Germinal center (tissue), 1 donor: Measurements from ENCODE around the gene RIT2.
"Not testable (repeated sequence)": the region's sequence is repeated elsewhere in the genome, so short reads cannot be mapped to it uniquely, and the experiment has no call there.

Source experiments
- DNase-seq: peaks from one replicate; pipeline ENCODE4 v3.0.0; 2012; ENCODE audit warnings: mixed read lengths, low spot score

Gene RIT2

DNA sequence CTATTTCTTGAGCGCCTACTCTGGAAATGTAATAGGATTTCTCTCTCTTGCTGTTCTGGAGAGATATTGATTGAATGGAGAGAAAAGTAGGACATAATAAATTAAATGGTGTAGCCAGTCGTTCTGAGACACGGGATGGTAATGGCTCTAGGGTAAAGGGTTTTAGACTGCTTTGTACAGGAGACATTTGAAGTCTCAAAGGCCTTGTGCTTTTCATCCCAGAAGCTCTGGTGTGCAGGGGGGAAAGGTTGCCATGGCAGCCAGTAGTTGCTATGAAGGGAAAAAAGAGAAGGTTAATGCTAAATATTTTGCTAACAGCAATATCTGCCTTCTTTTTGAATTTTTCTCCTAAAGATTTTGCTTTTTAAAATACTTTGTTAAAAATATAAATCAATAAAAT lies 359.3 kb downstream of the RIT2 start:
- no peak for DNase-seq

DNA sequence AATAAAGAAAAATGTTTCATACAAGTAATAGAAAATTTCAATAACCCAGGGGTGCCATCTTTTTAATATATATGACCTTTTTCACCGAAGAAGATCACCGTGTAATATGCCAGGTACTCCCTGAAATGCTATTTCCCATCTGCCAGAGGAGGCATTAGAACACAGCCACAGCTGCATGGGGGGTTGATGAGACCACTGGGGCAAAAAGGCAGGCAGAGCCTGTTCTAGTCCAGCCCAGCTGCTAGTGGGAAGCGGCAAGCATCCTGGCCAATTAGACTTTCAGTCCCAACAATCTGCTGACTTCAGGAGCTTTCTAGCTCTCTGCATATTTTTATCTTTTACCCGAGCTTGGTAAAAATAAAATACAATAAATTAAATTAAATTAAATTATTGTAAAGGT lies 362.6 kb downstream of the RIT2 start:
- DNase-seq = no peak

DNA sequence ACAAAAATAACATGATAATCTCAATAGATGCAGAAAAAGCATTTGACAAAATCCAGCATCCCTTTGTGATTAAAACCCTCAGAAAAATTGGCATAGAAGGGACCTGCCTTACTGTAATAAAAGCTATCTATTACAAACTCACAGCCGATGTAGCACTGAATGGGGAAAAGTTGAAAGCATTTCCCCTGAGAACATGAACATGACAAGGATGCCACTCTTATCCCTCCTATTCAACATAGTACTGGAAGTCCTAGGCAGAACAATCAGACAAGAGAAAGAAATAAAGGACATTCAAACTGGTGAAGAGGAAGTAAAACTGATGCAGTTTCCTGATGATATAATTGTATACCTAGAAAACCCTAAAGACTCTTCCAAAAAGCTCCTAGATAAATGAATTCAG lies 368.7 kb downstream of the RIT2 start:
- no peak for DNase-seq

DNA sequence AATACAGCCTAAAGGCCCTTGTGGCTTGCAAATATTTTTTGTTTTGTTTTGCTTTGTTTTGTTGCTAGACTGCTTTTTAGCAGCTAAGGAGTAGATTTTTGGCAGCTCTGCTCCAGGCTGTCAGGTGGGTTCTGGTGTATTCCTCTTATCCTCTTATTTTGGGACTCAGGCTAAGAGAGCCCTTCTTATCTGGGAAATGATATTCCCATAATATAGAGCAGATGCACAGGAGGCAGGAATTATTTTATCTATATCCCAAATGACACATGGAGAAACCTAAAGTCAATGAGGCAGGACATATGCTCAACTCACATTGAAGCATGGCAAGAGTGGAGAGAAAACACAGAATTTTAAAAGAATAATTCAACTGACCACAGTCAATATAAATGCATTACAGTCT lies 369.6 kb downstream of the RIT2 start:
- no peak for DNase-seq

DNA sequence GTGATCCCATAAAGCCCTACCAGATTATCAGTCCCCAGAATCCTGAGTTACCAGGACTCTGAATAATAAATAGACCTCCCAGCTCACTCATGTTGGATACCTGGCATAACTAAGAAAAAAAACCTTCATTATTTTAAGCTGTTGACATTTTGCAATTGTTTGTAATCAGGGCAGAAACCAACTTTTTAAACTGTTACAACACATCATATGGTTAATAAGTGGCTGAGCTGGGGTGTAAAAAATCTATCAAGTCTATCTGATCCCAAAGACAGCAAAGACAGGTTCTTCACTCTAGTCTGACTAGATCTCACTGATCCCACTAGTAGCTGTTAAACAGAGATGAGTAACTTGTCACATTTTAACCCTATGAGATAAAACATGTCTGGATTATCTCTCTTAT lies 370.3 kb downstream of the RIT2 start:
- no peak for DNase-seq

DNA sequence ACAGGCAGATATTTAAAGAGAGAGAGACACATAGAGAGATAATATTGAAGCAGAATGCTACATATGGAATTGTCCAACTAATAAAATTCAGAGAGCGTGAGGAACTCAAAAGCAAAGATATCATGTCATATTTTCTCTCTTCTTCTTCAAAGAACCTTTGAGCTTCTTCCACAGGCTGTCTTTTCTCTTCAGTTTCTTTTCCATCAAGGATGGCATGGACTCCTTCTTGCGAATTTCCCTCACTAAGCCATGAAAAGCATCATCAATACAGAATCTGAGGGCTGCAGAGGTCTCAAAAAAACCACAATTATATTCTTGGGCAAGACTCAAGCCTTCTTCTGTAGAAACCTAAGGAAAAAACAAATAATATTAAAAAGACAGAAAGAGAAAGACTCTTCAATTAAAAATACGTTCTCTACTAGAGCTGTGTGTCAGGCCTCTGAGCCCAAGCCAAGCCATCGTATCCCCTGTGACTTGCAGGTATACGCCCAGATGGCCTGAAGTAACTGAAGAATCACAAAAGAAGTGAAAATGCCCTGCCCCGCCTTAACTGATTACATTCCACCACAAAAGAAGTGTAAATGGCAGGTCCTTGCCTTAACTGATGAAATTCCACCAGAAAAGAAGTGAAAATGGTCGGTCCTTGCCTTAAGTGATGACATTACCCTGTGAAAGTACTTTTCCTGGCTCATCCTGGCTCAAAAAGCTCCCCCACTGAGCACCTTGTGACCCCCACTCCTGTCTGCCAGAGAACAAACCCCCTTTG lies 371.9 kb downstream of the RIT2 start:
- DNase-seq = no peak

DNA sequence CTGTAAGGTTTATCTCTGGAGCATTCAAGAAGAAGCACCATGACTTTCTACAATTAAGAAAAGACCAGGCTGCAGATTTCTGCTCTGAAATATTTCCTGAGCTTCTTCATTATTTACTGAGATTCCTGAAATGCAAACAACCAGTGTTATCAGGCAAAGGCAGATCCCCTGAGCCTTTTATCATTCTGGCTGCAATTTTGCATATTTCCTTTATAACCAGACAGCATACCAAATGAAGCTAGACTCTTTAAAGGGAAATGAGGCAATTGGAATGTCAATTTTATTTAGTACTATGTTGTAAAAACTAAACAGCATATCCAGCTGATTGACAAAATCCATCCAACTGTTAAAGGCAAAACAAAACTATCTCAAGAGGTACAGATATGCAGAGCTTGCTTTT lies 372.5 kb downstream of the RIT2 start:
- no peak for DNase-seq

DNA sequence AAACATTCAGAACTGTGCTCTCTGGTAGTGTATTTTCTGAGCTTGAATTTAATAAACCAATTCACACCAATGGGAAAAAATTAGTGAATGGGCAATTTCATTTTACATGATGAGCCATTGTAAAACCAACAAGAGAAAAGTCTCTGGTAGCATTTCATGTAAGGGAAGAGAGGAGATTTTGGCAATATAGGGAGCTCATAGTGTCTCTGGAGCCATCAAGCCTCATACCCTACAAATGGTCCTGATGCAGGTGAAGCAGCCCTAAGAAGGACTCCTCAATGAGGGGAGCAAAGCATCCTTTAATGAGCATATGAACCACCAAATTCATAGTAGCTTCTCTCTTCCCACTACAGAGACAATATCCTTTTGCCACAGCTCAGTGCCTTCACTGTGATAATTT lies 373.0 kb downstream of the RIT2 start:
- no peak for DNase-seq

DNA sequence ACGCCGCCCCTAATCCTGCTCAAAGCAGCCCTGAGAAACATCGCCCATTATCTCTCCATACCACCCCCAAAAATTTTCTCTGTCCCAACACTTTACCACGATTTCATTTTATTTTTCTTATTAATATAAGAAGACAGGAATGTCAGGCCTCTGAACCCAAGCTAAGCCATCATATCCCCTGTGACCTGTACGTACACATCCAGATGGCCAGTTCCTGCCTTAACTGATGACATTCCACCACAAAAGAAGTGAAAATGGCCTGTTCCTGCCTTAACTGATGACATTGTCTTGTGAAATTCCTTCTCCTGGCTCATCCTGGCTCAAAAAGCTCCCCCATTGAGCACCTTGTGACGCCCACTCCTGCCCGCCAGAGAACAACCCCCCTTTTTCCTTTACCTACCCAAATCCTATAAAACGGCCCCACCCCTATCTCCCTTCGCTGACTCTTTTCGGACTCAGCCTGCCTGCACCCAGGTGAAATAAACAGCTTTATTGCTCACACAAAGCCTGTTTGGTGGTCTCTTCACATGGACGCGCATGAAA lies 373.6 kb downstream of the RIT2 start:
- not testable (repeated sequence) for DNase-seq

DNA sequence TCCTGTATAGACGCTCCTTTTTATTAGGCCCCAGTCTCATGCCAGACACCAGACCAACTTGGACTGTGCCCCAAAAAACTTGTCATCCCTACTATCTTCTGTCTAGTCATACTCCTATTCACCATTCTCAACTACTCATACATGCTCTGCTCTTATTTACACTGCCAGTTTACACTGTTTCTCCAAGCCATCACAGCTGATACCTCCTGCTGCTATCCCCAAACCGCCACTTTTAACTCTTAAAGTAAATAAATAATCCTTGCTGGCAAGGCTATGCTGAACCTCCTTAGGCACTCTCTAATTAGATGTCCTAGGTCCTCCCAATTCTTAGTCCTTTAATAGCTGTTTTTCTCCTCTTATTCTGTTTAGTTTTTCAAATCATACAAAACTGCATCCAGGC lies 374.2 kb downstream of the RIT2 start:
- not testable (repeated sequence) for DNase-seq

DNA sequence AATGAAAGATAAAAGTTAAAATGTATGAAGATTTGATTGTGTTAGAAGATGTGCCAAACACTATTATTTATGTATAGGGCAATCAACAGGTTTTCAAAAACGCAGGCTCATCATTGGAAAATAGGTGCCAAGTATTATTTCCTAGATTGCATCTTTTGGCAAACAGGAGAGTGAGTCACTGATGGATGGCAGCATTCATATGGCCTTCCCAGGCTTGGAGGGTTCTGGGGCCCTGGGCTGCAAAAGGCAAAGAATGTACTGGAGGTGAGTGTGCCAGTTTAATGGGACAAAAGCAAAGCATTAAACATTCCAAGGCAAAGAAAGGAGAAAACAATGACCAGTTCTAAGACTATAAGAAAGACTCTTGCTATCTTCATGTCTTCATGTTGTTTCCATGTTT lies 379.4 kb downstream of the RIT2 start:
- DNase-seq = no peak

DNA sequence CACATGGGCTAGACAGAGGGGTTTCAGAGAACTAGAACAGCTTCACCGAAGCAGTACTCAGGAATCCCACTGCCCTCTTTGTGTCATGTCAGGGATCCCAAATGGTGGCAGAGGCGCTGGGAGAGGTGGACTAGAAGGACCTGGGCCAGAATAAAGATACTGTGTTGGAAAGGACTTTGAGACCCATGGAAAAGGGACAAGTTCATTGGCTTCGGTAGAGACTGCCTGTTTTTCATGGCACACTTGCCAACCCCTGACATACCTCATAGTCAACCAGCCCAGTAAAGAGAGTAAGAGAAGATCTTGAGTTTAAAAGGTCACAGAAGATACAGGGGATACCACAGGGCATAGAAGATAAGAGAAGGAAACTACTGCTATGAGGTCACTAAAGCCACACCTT lies 381.0 kb downstream of the RIT2 start:
- DNase-seq = no peak

DNA sequence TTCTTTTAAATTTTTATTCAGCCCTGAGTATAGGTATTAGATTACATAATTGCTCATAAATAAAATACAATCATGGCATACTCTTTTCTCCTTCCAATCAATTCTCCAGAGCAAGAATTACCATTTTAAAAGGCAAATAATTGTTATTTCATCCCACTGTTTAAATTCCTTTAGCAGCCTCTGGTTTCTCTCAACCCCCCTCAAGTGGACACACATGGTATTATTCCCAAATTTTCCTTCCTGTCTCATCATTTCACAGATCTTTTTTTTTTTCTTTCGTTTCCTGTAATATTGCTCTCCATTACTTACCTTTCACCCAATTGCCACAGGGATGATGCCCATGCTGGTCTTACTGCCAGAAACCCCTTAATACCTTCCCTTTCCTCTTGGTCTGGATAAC lies 385.2 kb downstream of the RIT2 start:
- DNase-seq = no peak

DNA sequence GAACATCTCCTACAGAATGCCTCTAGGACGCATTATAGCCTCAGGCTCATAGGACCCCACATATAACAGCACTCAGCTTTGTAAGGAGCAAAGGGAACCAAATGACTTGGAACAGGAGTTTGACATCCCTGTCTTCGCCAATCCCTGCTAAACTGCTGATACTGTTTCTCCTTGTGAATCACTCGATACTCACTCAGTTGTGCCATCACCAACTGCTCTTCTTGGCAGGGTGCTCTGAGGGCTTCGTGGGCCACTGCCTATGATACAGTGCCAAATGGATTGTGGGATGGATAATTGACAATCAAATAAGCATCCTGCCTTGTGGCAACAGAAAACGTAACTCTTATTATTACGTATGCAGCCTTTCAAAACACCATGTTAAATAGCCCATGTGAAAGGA lies 396.3 kb downstream of the RIT2 start:
- no peak for DNase-seq

DNA sequence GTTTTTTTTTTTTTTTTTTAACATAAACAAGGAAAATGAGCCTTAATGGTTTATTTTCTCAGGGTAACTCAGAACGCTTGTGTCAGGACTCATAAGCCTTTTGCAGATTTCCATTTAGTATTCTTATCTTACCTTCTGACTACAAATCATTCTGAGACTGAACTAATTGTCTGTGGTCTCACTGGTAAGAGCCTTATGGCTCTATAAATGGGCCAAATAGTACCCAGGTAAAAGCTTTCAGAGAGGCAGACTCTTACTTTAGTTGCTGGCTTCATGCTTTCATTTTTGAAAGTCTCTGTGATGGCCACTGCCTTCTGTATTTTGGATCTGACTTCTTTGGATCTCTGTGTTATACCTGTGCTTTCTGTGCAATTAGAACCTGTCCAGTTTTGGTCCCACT lies 403.4 kb downstream of the RIT2 start:
- no peak for DNase-seq

DNA sequence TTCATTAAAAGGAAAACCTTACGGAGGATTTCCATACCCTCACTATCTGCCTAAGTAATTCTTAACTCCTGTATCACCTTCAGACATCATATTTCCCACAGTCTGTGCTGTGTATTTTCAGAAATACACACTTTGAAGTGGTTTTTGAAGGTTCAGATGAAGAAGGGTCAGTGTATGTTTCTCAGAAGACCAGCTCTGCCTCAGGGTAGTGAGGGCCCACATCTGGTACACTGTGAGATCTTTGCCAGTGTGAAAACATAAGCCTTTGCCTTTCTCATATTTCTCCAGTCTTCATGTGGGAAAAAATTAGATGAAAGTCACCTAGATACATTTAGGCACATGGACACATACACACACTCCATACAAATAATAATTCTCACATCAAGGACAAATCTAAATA lies 408.4 kb downstream of the RIT2 start:
- no peak for DNase-seq

DNA sequence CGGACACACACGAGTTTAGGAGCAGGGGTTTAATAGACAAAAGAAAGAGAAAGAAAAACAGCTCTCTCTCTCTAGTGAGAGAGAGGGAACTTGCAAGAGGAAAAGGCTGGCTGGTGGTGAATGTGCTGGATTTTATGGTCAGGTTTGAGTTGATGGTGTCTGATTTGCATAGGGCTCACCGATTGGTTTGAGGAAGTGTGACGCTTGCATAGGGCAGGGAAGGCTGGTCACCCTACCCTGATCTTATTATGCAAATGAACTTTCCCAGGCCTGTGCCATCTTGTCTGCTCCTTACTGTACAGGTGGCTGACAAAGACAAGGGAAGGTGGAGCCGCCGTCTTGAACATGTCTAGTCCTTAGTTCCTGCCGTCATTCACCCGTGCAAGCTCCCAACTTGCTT lies 408.9 kb downstream of the RIT2 start:
- no peak for DNase-seq

DNA sequence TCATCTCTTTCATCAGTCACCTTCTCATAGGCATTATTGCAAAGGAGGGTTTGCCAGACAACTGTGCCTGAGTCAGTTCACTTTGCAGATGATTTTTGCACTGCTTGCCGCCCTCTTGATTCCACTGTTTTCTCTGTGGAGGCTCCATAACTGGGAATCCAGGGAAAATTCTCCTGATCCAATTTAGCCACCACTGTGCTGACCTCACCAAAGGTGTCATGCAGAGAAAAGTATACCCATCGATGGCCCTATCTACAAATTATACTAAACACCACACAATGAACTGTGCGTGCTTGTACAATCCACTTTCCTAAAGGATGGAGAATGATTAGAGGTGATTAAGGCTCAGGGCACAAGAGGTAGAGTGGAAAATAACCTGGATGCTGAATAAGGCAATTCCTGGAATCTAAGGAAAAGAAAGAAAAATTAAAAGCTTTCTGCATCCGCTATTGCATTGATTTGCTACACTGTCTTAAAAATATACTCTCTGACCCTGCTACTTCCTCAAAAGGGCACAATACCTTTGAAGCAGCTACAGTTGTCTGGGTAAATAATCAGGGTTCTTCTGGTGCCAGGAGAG lies 409.4 kb downstream of the RIT2 start:
- DNase-seq = no peak
